SW480 (cell line): ENCODE data around the gene TPRKB.
"Not testable (repeated sequence)": the region's sequence is repeated elsewhere in the genome, so short reads cannot be mapped to it uniquely, and the experiment has no call there.

Experiments
- DNase-seq: peaks from one replicate; pipeline ENCODE4 v3.0.0-alpha.2; 2016; ENCODE audit warnings: low spot score

The TPRKB gene

DNA sequence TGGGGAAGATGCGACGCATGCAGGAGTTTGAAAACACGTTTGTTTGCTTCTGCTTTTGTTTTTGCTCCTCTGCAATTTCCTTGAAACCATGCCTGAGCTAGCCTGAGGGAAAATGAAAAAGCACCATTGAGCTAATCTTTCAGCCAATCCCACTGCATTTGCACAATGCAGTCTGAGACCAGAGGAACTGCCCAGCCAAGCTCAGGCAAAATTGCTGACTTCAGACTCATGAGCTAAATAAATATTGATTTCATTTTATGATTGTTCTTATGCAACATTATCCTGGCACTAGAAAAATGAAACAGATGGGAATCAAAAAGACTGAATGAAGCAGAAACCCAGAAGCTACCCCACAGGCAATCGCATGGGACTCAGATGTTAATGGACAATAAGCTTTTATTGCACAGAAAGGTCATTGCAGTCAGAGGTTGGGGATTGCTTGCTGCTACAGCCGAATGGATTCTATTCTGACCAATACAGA lies 37.0 kb downstream of the TPRKB start:
- DNase-seq, result no peak

DNA sequence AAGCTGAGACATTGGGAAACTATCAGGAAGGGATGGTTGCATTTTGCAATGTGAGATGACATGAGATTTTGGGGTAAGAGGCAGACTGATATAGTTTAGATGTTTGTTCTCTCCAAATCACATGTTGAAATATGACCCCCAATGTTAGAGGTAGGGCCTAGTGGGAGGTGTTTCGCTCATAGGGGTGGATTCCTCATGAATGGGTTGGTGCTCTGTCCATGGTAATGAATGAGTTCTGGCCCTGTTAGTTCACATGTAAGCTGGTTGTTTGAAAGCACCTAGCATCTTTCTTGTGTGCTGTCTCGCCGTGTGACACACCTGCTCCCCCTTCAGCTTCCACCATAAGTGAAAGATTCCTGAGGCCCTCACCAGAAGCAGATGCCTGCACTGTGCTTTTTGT lies 37.7 kb downstream of the TPRKB start:
- DNase-seq, result no peak

DNA sequence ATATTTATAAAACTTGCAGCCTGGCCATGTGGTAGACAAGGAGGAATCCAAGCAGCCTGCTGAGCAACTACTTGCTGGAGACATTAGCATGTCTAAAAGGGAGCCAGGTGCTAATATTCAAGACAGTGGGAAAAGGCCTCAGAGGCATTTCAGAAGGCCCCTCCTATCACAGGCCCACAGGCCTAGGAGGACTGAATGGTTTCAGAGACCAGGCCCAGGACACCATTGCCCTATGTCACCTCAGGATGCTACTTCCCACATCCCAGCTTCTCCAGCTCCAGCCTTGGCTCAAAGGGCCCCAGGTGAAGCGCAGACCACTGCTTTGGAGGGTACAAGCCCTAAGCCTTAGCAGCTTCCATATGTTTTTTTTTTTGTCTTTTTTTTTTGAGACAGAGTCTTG lies 39.0 kb downstream of the TPRKB start:
- DNase-seq, result no peak

DNA sequence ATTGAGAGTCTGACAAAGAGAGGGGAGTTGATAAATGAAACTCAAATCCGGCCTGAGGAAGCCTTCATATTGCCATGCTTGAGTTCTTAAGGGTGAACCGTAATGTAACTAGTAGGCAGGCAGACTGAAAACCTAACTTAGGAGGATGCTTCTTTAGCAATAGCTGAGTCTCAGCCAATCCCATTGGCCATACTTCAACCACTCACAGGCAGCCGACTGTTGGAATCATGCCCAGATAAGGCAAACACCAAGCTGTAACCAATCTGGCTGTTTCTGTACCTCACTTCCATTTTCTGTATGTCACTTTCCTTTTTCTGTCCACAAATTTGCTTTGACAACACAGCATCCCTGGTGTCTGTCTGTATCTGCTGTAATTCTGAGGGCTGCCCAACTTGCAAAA lies 39.5 kb downstream of the TPRKB start:
- no peak for DNase-seq

DNA sequence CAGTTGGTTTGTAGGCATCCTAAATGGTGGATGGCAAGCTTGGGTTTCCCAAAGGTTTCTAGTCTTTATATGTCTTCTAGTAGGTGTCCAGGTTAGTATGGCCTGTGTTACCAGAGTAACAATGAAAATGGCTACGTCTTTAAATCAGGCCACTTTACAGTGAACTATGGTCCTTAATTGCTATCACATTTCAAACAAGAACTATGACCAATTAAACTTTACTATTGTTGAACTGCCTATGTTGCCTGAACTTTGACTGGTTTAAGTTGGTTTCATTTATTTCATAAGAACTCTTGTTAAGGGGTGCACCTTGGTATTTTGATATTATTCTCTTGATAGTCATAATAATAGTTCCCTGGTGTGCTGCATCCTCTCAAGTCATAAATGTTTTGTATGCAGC lies 40.2 kb downstream of the TPRKB start:
- not testable (repeated sequence) for DNase-seq

DNA sequence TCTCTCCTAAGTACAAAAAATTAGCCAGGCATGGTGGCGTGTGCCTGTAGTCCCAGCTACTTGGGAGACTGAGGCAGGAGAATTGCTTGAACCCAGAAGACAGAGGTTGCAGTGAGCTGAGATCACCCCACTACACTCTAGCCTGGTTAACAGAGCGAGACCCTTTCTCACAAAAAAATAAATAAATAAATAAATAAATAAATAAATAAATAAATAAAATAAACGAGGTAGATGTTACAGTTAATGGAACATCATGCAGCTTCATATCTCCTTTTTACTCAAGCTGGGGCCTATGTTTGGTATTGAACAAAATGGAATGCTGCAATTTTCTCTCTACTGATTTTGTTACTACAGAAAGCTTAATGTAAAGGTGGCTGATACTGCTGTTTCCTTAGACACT lies 40.6 kb downstream of the TPRKB start:
- DNase-seq, result not testable (repeated sequence)

DNA sequence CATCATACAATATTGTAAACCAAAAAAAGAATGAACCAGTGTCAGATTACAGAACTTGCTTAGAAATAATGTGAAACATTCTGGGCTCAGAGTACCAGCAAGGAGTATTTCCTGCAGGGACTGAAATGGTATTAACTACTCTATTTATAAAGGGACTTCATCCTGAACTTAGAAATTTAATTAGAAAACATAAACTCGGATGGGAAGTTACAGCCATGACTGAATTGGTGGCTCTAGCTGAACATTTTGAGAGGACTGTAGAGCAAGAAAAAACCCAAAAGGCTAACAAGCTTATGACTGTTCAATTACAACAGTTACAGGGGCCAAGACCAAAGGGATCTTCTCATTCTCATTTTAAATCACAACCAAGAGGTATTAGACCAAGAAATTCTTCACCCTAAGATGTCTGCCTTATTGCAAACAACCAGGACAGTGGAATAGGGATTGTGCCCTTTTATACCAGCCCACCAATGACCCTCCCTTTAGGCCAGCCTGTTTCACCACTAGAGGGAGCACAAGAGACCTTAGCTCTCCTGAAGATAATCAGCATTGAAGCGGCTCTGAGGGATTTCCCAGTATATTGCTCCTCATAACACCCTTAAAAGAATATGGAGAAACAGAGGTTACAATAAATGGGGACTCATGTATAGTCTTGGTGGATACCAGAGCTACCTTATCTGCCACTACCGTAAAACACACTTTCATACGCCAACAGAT lies 46.6 kb downstream of the TPRKB start:
- DNase-seq, result peak; percentile 36

DNA sequence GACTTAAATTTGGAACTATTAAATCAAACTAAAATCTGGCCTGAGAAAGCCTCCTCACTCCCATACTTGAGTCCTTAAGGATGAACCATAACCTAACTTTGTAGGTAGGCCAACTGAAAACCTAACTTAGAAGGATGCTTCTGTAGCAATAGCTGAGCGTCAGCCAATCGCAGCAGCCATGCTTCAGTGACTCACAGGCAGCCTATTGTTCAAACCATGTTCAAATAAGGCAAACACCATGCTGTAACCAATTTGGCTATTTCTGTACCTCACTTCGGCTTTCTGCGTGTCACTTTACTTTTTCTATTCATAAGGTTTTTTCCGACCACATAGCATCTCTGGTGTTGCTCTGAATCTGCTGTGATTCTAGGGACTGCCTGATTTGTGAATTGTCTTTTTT lies 48.7 kb downstream of the TPRKB start:
- DNase-seq, result not testable (repeated sequence)

DNA sequence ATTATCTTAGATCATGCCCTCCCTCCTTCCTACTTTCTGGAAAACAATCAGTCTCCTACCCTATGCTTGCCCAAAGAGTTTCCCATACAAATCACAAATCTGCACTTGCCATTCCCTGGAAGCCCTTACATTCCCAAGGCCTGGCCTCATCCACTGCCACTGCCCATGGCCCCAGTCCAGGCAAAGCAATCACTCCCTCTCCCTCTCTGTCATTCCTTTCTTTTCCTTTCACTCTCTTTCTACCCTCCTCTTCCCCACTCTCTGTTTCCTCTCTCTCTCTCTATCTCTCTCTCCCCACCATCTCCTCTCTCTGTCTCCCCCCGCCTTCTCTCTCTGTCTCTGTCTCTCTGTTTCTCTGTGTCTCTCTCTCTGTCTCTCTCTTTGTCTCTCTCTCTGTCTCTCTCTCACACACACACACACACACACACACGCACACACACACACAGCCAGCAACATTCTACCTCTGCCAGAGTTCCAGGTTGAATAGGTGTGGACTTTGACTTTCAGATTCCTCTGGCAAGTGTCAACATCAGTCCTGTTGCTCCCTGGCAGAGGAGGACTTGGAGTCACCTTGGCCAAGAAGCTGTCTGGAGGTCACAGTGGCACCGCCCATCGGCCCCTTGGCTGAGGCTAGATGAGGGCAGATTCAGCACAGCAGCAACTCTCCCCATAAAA lies 51.2 kb downstream of the TPRKB start:
- DNase-seq, result no peak

DNA sequence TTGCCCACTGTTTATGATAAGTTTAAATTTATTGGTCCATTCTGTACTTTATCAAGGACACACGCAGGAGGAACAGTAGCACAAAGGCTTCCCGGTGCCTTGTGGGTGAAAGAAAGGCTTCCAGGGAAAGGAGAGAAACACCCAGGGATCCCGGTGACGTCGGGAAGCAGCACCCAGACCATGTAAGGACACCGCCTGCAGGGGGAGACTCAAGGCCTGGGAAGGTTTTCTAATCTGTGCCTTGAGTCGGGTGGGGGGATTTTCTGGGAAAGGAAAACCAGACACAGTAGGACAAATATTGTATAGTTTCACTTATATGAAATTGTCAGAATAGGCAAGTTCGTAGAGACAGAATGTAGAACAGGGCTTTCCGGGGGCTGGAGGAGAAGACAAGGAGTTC lies 52.2 kb downstream of the TPRKB start:
- not testable (repeated sequence) for DNase-seq

DNA sequence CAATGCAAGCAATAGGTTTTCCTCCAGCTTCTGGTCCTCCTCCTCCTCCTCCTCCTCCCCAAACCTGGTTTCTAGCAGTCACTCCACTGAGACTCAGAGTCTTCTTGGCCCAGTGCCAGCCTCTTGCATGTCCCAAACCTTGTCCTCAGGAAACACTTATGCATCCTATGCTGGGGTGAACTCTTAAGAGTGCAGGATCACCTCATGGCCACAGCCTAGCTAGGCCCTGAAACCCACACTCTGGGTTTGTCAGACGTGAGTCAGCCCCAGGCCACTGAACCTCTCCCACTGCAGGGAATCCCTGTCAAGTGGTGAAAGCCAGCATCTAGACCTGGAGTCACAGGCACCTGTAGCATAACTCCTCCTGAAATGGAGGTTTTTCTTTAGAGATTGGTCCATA lies 52.8 kb downstream of the TPRKB start:
- not testable (repeated sequence) for DNase-seq

DNA sequence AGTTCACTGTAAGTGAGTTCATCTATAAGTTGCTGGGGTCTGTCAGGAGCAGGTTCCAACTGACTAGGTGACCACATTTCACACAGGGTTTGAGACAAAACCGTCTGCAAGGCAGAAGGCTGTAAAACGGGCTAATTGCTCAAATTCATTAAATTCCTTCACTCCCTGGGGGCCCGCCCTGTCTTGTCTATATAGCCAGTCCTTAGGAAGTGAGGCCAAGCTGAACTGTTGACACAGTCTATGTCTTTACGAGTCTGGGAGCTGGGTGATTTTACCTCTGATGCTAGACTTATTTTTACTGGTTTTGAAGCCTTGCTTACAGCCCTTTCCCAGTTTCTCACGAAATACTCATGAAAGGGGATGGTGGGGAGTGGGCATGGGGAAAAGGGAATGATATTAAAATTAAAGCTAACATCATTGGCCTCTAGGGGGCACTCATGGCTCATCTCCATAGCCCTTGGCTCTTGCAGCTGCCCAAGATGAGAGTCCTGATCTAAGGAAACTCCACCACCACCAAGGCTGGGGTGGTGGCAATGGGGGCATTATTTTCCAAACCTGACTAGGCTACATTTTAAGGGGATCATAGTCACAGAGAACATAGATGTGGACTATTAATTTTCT lies 57.1 kb downstream of the TPRKB start:
- DNase-seq, result peak; percentile 16
